NCI-H748 treated with DMSO at 0.1 percent for 48 hours (cell line): Measurements from ENCODE around the gene SMG9.

Experiments used
- DNase-seq: peaks from one replicate; lab custom pipeline; 2025; lab: John Stamatoyannopoulos, UW

SMG9 gene

GRCh38 chr19:43754503-43755255, at the start of gene SMG9:
Gene SMG9, minus strand, starts transcription at chr19:43754962. Its CDS starts 4,221 bp downstream, at chr19:43750741.
- DNase-seq = peak; percentile 96

- no peak for DNase-seq
Measured at GRCh38 chr19:43804432-43804831, 49.7 kb upstream of the SMG9 start.

DNA sequence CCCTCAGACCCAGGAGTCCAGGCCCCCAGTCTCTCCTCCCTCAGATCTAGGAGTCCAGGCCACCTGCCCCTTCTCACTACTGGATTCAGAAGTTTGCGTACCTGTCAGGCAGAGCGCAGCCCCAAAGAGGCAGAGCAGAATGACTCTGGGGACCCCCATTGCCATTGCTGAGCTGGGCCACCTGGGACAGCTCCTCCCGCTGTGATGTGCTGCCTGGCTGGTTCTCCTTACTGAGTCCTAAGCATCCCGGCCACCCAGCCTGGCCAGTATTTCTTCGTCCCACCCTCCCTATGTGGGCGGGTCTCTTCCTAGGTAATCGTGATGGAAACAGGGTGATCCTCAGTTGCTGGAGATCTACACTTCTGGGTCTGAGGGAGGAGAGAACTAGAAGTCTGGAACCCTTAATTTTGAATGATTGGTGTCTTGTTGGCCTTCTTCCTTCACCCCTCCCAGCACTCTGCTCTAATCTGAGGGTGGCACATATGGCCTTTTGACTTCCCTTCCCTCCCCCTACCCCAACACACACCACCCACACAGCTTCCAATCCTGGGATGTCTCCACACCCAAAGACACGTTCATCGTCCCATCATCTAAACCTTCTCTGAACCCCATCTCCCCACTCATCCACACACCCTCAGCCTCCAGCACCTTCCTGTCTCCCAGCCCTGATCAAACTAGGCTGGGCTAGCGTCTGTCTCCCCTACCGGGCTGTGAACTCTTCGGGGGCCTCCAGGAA, 47.6 kb upstream of the SMG9 start, which contains the start of gene LYPD5:
TSS of gene LYPD5 (minus strand) at position 232 of the 736 bp plus-strand sequence. CDS start at position 165, 67 bp downstream.
- no peak for DNase-seq

DNA sequence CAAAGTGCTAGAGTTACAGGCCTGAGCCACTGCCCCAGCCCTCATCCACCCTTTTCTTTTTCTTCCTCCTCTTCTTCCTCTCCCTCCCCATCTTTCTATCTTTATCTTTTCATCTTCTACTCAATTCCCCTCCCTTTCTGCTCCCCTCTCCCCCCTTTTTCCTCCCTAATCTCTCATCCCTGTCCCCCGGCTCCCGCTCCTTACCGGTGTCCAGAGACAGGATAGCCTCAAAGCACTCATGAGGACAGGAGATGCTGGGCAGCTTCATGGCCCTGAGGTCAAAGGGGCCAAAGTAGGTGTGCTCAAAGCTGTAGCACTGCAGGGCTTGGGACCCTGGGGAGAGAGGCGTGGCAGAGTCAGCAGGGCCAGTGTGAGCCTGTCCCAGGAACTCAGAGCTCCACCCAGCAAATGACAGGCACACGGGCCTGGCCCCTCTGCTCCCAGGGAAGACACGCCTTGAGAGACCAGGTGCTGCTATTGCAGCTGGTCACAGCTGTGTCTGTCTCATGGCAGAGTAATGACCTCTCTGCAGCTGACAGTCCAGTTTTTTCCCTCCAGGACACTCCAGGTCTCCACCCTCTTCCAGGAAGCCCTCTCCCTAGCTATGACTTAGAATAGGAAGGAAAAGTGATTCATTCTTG, 44.9 kb upstream of the SMG9 start:
- DNase-seq = no peak

DNA sequence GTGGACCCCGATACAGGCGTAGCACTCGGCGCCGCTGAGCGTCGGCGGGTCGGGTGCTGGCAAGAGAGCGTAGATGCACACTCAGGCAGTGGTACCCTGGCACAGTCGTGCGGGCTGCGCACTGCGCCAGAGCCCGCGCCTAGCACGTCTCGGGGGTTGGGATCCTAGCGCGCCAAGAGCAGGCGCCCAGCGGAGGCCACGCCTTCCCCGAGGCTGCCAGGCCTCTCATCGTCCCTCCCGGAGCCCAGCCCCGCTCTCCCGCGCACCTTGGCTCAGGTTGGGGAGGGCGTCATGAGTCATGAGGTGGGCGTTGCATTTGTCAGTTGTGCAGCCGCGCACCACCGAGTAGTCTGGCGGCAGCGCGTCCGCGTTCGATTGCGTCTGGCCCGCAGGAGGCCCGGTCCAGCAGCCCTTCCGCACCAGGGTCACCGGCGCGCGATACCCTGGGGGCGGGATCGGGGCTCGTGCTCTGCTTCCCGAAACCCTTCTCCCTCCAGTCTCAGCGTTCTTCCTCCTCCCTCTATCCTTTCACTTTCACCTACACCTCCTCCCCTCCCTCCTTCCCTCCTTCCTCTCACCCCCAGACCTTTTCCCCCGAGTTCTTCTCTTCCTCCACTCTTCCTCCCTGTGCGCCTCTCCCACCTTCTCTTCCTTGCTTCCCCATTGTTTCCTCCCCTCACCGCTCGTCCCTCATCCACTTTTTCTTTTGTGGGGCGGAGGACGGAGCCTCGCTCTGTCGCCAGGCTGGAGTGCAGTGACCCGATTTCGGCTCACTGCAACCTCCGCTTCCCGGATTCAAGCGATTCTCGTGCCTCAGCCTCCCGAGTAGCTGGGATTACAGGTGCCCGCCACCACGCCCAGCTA, 44.0 kb upstream of the SMG9 start:
- DNase-seq = no peak

GRCh38 chr19:43798026-43798545, 43.3 kb upstream of the SMG9 start:
- DNase-seq = no peak

DNA sequence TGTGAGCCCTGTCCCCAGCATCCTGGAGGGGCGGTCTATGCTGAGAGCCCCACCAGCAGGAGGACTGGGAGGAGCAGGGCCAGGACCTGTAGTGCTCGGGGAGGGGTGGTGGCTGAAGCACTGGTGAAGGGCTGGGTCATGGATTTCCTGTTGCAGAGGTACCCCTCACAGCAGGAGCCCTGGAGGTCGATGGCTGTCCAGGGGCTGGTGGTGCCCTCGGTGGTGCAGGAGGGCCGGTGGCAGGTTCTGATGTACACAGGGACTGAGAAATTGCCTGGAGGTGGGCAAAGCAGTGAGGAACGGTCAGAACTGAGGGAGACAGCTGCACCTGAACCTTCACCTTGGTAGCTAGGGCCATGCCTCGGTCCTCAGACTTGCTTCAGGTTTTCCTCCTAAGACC, 42.8 kb upstream of the SMG9 start:
- DNase-seq = no peak

DNA sequence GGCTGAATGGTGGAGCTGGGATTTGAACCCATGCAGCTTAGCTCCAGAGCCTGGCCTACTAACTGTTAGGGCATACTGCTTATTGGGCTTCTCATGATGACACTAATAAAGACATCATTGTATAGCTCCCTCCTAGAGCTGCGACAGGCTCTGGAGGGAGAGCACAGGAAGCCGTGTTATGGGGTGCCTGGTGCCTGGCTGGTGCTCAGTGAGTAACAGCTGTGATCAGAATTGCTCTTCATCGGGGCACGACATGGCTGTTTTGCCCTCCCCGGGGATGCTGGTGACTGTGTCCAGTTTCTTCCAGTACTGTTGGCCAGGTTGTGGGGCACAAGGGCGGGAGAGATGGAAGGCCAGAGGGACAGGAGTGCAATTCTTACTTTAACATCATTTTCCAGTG, 42.4 kb upstream of the SMG9 start:
- DNase-seq = no peak

DNA sequence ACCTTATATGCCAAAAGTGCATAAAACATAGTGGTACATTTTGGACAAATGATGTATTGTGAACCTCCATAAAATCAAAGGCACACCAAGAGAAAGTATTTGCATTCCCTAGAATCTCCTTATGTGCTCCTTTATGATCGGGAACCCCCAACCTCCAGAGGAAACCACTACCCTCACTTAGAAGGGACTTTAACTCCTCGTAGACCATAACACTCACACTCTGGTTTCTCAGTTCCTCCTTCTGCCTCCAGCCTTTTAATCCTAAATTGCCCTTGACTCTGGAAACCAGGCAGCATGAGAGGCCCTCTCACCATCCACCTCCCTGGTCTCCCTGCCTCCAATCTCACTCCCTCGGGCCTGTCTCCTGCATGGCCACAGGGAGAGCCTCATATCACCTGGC, 35.8 kb upstream of the SMG9 start:
- no peak for DNase-seq

- DNase-seq = no peak
Measured at GRCh38 chr19:43789029-43789428, 34.3 kb upstream of the SMG9 start.

DNA sequence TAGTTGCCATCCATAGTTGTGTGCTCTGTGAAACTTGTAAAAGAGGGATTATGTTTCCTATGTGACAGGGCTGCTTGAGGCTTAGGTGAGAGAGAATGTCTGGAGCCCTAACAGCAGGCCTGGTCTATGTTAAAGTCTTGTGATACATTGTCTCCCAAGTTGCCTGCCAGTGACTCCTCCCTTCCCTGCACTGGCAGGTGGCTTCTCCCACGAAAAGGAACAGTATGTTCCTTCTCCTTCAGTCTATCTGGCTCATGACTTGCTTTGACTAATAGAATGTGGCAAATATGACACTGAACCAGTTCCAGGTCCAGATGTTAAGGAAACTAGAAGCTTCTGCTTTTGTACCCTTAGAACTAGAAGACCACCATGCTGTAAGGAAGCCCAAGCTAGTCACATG, 31.9 kb upstream of the SMG9 start:
- no peak for DNase-seq

GRCh38 chr19:43784981-43785808, 30.4 kb upstream of the SMG9 start:
- DNase-seq = peak; percentile 47

GRCh38 chr19:43784241-43784980, 29.6 kb upstream of the SMG9 start:
- no peak for DNase-seq

- DNase-seq = no peak
Measured at GRCh38 chr19:43783636-43784035, 28.9 kb upstream of the SMG9 start.

DNA sequence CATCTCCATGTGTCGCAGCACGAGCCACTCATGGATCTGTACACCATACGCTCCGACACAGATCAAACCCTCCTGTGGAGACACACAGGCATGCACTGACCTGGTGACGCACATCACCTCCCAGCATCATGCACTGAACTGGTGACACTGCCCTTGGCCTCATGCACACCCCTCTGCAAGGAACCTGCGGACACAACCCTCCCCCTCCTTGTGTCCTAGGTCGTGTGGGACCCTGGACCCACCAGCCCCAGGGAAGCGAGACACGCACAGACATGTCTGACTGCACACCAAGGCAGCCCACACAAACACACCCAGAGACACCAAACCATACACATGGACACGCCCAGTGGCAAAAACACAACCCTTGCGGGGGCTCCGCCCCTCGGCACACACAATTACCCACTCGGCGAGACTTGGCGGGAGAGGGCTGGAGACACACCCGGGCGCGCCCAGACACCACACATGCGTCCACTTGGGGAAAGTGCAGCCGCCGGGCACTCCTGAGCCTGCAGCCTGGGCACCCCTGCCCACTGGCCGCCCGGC, 28.0 kb upstream of the SMG9 start:
- DNase-seq = peak; percentile 22

DNA sequence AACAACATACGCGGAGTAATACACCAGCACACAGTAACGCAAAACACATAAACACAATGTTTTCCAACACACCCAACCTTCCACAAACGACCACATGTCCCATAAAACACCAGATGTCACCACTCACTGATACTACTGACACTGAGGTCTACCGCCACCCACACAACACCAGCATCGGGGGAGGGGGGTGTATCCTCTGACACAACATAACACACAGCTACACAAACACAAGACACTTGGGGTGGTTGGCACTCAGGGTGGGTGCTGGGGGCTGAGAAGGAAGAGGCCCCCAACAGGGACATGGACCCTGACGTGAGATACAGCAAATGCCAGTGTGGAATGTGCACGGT, 27.5 kb upstream of the SMG9 start:
- DNase-seq = no peak

GRCh38 chr19:43781630-43782310, 27.0 kb upstream of the SMG9 start:
- DNase-seq = no peak

- DNase-seq = no peak
Measured at GRCh38 chr19:43780706-43781525, 26.2 kb upstream of the SMG9 start, which contains the start of gene KCNN4. Gene KCNN4, minus strand, starts transcription at chr19:43780973. Its CDS starts 112 bp downstream, at chr19:43780861.
